BE2C (cell line): Measurements from ENCODE around the gene MYO7B.
A peak's percentile ranks its signal among the peaks of the same experiment; 100 is the strongest.

Source experiments
- DNase-seq: peaks from one replicate; pipeline ENCODE4 v3.0.0-alpha.2; 2020
- H3K27me3 ChIP-seq: fragments of 250-450 bp; sonication (Bioruptor Pico); 2 replicates; pipeline ENCODE4 v1.5.1; 2020; ENCODE audit warnings: mild to moderate bottlenecking
- H3K36me3 ChIP-seq: fragments of 250-450 bp; sonication (Bioruptor Pico); 2 replicates; pipeline ENCODE4 v1.5.1; 2020; ENCODE audit warnings: mild to moderate bottlenecking
- H3K4me1 ChIP-seq: fragments of 250-450 bp; sonication (Bioruptor Pico); 2 replicates; pipeline ENCODE4 v1.5.1; 2020
- H3K4me3 ChIP-seq: 2 replicates; pipeline ENCODE4 v1.5.1; 2011; ENCODE audit warnings: low read depth, low read length
- H3K9me3 ChIP-seq: fragments of 250-450 bp; sonication (Bioruptor Pico); 2 replicates; pipeline ENCODE4 v1.5.1; 2020
- TF ChIP-seq, protein P1 (sequence below): IDR thresholded peaks from 2 replicates; pipeline ENCODE4 v1.5.1; 2012; ENCODE audit warnings: mild to moderate bottlenecking, low read depth, low read length

MYO7B gene

DNA sequence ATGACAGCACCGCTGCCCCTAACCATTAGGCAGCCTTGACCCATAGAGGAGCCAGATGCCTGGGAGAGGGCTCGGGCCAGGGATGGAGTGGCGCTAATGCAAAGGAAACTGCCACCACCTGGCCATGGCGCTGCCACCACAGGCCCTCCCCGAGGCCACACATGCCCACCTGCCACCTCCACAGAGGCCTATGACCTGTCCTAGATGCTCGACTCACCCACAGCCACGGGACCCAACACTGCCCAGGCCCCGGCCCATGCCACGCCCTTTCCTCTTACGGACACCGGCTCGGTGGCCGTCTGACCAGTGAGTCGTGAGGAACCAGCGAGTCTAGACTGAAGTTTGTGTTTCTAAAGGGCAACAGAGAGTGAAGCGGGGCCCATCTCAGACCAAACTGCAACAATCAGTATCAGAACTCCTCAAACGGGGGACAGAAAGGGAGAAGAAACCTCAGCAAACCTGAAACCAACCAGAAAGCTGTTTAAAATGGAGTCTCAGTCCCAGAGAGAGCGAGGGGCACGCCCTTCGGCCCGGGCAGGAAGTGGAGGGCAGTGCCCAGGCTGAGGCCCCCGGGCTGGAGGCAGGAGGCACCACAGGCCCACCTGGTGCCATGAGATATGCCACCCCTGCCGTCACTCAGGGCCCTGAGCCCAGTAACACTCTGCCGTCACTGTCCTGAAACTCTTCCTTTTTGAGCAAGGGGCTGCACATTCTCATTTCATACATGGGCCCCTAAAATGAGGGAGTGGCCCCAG lies 111.2 kb downstream of the MYO7B start:
- Histone ChIP-seq H3K27me3 (no peaks in the 10 kb centered on the region), H3K9me3 (no peaks in the 10 kb centered on the region), H3K36me3 (no peaks in the 10 kb centered on the region), H3K4me3 (no peak overlapping the region), H3K4me1 (peaks cover 4% of the 10 kb centered on the region; the same call in 1 of the 2 replicates)
- TF ChIP-seq, protein P1, sequence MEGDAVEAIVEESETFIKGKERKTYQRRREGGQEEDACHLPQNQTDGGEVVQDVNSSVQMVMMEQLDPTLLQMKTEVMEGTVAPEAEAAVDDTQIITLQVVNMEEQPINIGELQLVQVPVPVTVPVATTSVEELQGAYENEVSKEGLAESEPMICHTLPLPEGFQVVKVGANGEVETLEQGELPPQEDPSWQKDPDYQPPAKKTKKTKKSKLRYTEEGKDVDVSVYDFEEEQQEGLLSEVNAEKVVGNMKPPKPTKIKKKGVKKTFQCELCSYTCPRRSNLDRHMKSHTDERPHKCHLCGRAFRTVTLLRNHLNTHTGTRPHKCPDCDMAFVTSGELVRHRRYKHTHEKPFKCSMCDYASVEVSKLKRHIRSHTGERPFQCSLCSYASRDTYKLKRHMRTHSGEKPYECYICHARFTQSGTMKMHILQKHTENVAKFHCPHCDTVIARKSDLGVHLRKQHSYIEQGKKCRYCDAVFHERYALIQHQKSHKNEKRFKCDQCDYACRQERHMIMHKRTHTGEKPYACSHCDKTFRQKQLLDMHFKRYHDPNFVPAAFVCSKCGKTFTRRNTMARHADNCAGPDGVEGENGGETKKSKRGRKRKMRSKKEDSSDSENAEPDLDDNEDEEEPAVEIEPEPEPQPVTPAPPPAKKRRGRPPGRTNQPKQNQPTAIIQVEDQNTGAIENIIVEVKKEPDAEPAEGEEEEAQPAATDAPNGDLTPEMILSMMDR = no peak
- DNase-seq = no peak

DNA sequence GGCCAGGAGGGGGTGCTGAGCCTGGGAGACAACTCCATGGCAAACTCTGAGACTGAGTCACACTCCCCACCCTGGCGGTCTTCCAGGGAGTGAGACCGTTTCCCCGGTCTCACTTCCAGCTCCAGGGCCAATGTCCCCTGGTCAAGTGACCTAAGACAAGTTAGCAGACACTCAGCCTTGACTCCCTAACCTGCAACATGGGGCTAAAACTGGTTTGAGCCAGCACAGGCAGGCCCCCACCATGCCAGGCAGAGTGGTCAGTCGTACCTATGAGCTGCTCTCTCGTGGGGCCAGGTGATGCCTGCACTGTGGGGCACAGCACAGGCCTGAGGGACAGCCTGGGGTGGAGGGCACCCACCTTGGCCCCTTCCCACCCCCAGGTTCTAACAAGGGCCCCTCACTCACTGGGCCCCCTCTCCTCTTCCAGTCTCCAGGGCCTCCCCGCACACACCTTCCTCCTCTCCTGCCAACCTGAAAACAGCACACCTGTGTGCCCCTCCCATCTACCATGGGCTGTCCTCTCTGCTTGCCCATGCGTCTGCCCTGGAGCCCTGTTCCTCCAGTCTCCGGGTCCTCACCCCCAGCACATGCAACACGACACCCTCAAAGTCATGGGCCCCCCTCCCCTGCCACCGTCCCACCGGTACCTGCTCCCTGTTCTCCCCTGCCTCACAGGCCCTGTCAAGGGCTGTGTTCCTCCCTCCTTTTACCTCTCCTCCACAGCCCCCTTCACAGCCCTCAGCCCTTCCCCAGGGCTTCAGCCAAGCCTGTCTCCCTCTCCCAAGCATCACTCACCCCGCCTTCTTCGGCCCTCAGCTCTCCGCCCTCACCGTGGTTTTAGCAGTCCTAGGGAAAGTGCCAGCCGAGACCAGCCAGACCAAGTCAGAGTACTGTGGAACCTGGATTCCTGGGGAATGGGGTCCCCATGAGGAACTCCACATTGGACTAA lies 112.0 kb downstream of the MYO7B start:
- no peaks in the 10 kb centered on the region for H3K36me3 ChIP-seq
- DNase-seq = no peak
- H3K4me3 ChIP-seq = no peak overlapping the region
- no peaks in the 10 kb centered on the region for H3K27me3 ChIP-seq
- TF ChIP-seq, protein P1 = no peak
- H3K9me3 ChIP-seq = no peaks in the 10 kb centered on the region
- peaks cover 8% of the 10 kb centered on the region for H3K4me1 ChIP-seq

DNA sequence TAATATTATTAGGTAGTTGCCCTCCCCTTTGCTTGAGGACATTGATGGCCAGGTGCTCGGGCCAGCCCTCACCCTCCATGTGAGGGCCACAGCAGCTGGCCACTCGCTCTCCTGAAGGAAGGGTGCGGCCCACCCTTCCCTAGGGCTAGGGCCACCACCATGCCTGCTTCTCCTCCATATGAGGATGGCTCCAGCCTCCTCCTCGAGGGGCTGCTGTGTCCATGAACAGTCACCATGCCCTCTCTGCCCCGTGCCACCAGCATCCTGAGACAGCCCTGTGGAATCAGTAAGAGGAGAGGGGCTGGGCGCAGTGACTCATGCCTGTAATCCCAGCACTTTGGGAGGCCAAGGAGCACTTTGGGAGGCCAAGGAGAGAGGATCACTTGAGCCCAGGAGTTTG lies 112.8 kb downstream of the MYO7B start:
- no peaks in the 10 kb centered on the region for H3K36me3 ChIP-seq
- H3K9me3 ChIP-seq = no peaks in the 10 kb centered on the region
- H3K4me3 ChIP-seq = no peak overlapping the region
- H3K4me1 ChIP-seq = peaks cover 12% of the 10 kb centered on the region
- TF ChIP-seq, protein P1 = no peak
- DNase-seq = no peak
- no peaks in the 10 kb centered on the region for H3K27me3 ChIP-seq

DNA sequence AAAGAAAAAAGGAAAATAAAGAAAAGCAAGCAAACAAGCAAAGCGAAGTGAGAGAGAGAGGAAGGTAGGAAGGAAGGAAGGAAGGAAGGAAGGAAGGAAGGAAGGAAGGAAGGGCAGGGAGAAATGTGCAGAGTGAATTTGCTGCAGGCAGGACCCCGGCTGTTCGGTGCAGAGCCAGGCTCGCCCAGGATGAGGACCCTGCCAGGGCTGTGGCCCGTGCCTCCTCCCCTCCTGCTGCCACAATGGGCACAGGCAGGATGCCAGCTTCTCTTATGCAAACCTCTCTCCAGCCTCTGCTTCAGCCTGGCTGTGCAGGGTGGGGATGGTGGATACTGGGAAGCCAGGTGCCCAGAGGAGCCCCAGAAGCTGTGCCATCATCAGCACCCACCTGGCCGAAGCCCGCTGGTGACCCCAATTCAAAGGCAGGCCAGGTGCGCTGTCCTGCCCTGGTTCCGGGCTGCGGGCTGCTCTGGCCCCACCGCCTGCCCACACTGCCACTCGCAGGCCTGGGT lies 113.7 kb downstream of the MYO7B start:
- no peak overlapping the region for H3K4me3 ChIP-seq
- H3K4me1 ChIP-seq = peaks cover 12% of the 10 kb centered on the region
- H3K27me3 ChIP-seq = no peaks in the 10 kb centered on the region
- no peaks in the 10 kb centered on the region for H3K36me3 ChIP-seq
- no peaks in the 10 kb centered on the region for H3K9me3 ChIP-seq
- no peak for DNase-seq
- TF ChIP-seq, protein P1 = no peak

DNA sequence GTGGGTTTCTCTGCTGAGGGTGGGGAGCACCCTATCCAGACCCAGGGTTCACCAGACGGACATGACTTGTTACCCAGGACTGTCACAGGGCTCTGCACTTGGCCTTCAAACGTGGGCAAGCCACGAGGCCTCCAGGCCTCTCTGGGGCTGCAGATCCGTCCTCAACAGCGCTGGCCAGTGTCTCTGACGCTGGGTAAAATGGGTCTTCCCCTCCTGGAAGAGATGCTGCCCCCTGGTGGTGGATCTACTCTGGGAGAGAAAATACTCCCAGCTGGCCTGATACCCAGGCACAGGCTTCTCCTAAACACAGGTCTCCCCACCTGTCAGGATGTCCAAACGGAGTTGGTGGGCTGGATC lies 114.2 kb downstream of the MYO7B start:
- TF ChIP-seq, protein P1 = peak; percentile 71
- H3K36me3 ChIP-seq = no peaks in the 10 kb centered on the region
- H3K4me3 ChIP-seq = no peak overlapping the region
- H3K4me1 ChIP-seq = peaks cover 12% of the 10 kb centered on the region
- H3K9me3 ChIP-seq = no peaks in the 10 kb centered on the region
- no peaks in the 10 kb centered on the region for H3K27me3 ChIP-seq
- peak; percentile 84 for DNase-seq
